ELR (cell line): ENCODE measurements around the gene HLA-DQA1.
"Not testable (repeated sequence)": the region's sequence is repeated elsewhere in the genome, so short reads cannot be mapped to it uniquely, and the experiment has no call there.

ENCODE experiments used
- DNase-seq: peaks from one replicate; pipeline ENCODE4 v3.0.0-alpha.2; 2015; ENCODE audit warnings: low read depth

The HLA-DQA1 gene

GRCh38 chr6:32622545-32623401 lies 14.4 kb upstream of the HLA-DQA1 start:
- DNase-seq, result peak; percentile 62

GRCh38 chr6:32623693-32624092 lies 13.5 kb upstream of the HLA-DQA1 start:
- DNase-seq, result no peak

GRCh38 chr6:32624565-32624964 lies 12.6 kb upstream of the HLA-DQA1 start:
- DNase-seq, result no peak

- DNase-seq, result no peak
Observed at GRCh38 chr6:32625137-32625536, 12.1 kb upstream of the HLA-DQA1 start.

GRCh38 chr6:32627249-32627648 lies 10.0 kb upstream of the HLA-DQA1 start:
- DNase-seq, result no peak

- peak; percentile 26 for DNase-seq
Observed at GRCh38 chr6:32627831-32628230, 9.4 kb upstream of the HLA-DQA1 start.

- DNase-seq, result not testable (repeated sequence)
Observed at GRCh38 chr6:32629793-32630192, 7.4 kb upstream of the HLA-DQA1 start.

- no peak for DNase-seq
Observed at GRCh38 chr6:32635526-32636123, 1.6 kb upstream of the HLA-DQA1 start.

- DNase-seq, result no peak
Observed at GRCh38 chr6:32637883-32638282, 677 bp downstream of the HLA-DQA1 start.

- no peak for DNase-seq
Observed at GRCh38 chr6:32638532-32639219, 1.5 kb downstream of the HLA-DQA1 start.

GRCh38 chr6:32639440-32640394 lies 2.5 kb downstream of the HLA-DQA1 start:
- no peak for DNase-seq

GRCh38 chr6:32641122-32641521 lies 3.9 kb downstream of the HLA-DQA1 start:
- no peak for DNase-seq

- DNase-seq, result not testable (repeated sequence)
Observed at GRCh38 chr6:32641785-32642719, 4.8 kb downstream of the HLA-DQA1 start.

GRCh38 chr6:32642720-32643106 lies 5.5 kb downstream of the HLA-DQA1 start:
- no peak for DNase-seq

GRCh38 chr6:32643904-32644303 lies 6.7 kb downstream of the HLA-DQA1 start:
- DNase-seq, result no peak

- DNase-seq, result no peak
Observed at GRCh38 chr6:32645047-32645703, 8.0 kb downstream of the HLA-DQA1 start.

GRCh38 chr6:32655203-32655710 lies 18.1 kb downstream of the HLA-DQA1 start:
- DNase-seq, result no peak

- not testable (repeated sequence) for DNase-seq
Observed at GRCh38 chr6:32657329-32657728, 20.1 kb downstream of the HLA-DQA1 start.

GRCh38 chr6:32657819-32658218 lies 20.6 kb downstream of the HLA-DQA1 start:
- DNase-seq, result not testable (repeated sequence)
